ENCODE measurements around the gene CDKN1C.

Gene CDKN1C

DNA sequence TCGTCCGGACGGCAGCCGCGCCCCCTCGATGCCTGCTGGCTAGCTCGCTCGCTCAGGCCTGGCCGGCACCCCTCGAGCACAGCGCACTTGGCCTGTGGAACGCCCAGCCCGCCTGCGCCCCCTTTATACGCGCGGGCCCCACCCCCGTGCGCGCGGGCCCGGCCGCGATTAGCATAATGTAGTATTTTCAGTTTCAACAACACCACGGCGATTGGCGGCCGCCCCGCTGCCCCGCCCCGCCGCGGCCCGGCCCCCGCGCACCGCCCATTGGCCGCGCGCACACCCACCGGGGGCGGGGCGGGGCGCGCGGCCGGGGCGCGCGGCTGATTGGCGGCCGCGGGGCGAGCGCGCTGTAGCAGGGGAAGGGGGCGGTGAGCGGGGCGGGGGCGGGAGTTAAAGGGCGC lies at the start of gene CDKN1C:
Gene CDKN1C, minus strand, starts transcription at position 98 of the 404 bp plus-strand sequence. CDS start 319 bp downstream, outside the sequence.
- peak; percentile 50 for DNase-seq (ENCODE audit: low read depth, low spot score)

DNA sequence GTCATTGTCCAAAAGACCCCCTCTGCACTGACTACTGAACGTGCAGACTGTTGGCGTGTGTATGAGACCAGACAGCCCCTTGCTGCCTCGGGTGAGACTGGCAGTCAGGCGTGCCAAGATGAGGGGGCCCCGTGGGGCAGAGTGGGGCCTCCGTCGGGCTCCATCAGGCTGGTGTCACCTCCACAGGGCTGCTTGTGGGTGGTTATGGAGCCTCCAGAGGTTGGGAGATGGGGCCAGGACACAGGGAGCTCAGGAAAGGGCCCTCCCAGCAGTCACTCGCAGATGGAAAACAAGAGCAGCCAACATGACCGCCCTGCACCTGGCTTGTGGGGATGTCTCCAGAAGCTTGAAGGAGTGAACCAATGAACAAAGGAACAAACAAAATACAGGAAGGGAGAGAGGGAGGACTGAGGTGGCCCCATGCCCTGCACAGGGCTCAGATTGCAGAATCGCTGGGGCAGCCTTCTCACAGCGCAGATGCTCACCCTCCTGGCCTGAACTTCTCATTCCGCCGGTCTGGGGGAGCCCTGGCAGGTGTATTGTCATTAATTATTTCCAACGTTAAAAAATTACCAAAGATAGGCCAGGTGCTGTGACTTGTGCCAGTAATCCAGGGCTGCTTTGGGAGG lies 49.1 kb upstream of the CDKN1C start:
- no peak for DNase-seq (ENCODE audit: low read depth, low spot score)

DNA sequence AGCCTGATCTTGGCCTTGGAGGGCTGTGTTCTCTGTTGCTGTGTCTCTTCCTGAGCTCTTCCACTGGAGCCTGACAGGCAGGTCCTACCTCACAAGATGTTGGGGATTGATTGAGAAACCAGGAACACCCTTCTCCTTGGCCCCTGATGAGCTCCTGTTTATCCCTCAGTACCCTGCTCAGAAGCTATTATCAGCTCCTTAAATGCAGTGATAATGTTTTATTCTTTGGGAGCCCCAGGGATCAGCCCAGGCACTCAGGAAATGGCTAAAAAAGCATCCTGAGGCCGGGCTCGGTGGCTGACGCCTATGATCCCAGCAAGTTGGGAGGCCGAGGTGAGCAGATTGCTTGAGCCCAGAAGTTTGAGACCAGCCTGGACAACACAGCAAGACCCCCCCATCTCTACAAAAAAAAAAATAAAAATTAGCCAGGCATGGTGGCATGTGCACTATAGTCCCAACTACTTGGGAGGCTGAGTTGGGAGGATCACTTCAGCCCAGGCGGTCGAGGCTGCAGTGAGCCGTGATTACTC lies 48.5 kb upstream of the CDKN1C start:
- no peak for DNase-seq (ENCODE audit: low read depth, low spot score)

DNA sequence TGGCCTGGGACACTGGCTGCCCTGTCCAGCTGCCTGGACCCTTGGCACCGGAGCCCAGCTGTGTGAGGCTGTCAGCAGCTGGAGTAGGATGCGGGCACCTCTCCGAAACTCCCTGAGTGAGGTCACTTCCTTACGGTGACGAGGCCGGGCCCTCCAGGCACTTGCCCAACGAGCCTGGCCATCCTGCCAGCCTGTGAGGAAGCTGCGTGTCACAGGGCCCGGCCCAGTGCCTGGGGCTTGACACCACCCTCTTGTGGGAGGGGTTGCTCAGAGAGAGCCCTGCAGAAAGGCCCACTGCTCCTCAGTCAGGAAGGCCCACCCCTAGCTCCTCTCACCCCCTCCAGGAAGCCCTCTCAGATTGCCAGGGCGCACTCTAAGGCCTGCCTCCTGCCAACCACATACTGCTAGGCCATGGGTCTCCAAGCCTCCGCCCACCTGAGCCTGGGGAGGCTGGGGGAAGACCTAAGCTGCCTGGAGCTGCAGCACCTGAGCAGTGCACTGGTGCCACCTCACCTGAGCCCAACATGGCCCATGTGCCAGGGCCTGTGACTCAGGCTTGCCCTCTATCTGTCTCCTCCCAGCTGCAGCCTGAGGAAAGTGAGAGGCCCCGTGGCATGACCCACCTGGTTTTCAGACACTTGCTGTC lies 47.9 kb upstream of the CDKN1C start:
- no peak for DNase-seq (ENCODE audit: low read depth, low spot score)

DNA sequence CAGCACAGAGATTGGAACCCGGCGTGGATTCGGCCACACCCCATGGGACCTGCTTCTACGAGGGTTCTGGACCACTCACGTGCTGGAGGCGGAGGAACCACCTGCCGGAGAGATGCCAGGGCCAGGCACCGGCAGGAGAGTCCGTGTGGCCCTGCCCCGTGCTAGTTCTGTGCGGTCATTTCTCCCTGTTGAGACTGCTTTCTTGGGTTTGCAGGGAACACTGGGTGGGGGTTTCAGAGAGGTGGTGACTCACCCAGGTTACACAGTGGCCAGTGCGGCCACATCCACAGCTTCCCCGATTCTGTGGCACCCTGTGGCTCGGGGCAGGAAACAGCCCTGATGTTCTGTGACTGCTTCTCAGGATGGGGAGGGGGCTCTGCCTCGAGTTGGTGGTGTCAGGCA lies 47.3 kb upstream of the CDKN1C start:
- DNase-seq (ENCODE audit: low read depth, low spot score) = no peak

DNA sequence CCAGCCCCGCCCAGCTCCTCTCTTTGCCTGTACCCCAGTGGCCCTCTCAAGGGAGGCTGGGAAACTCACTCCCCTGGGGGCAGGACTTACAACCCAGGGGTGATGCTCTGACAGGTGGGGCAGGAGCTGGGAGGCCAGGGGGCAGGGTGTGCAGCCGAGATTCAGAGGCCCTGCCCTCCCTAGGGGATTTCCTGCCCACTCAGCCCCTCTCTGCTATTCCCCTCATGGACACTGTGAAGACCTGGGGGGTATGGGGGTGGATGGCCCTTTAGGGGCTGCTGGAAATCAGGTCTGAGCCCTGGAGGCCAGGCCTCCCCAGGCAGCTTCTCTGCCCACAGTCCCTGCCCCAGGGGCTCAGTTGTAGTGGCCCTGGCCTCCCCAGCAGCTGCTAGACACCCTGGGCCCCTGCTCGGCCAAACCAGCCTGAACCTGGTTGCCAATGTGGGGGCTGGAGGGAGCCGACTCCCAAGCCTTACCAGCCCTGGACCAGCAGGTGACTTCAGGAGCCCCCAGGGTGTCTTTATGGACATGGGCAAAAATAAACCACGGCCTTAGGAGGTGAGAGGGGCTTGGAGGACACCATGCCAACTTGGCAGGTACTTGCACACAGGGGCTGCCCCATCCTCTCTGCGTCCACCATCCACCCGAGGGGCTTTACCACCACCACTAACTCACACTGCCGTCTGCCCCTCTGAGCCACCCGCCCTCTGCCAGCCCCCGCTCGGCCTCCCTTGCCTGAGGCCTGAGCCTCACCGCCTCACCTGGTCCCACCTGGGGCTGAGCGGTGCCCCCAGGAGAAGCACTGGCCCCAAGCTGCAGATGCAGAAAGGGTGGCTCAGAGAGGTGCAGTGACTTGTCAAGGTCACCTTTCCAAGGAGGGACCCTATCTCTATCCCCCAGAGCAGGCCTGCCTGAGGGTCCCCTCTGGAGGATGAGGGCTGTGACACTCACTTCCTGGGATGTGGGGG lies 46.5 kb upstream of the CDKN1C start:
- DNase-seq (ENCODE audit: low read depth, low spot score) = no peak

DNA sequence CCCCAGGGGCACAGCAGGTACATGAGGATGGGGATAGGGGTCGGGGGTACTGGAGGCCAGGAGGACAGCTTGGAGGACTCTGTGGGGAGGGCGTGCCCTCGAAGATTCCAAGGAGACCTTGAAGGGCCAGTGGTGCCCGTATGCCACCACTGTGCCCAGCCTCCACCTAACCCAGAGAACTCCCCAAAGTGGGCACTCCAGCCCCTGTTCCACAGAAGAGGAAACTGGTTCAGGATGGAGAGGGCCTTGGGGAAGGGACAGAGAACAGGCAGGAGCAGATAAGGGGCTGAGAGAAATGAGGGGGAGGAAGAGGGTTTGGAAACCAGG lies 45.8 kb upstream of the CDKN1C start:
- no peak for DNase-seq (ENCODE audit: low read depth, low spot score)

DNA sequence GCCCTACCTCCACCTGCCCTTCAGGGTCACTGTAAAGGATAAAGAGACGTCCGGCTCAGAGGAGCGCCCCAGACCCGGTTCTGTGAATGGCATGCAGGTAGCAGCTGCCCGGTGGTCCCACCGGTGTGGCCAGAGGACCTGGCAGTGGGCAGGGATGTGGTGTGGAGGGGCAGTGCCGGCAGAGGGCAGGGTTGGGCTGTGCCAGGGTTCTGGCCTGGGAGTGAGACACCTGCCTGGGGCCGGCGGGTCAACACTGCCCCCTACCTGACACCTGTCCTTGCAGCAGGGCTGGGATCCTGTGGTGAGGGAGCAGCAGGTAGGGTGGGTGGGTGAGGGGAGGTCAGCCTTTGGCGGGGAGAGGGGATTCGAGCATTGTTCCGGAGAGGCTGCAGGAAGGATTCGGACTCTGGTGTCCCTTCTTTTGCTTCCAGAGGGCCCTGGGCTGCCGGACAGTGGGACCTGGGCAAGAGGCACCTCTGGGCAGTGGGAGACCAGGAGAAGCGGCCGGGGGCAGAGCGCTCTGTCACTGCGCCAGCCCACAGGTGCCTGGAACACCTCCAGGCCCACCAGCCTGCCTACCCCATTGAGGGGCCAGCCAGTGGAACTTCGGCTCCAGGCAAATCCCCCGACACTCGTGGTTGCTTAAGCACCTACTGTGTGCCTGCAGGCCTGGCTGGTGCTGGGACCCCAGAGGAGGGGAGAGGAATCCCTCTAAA lies 45.3 kb upstream of the CDKN1C start:
- DNase-seq (ENCODE audit: low read depth, low spot score) = no peak

DNA sequence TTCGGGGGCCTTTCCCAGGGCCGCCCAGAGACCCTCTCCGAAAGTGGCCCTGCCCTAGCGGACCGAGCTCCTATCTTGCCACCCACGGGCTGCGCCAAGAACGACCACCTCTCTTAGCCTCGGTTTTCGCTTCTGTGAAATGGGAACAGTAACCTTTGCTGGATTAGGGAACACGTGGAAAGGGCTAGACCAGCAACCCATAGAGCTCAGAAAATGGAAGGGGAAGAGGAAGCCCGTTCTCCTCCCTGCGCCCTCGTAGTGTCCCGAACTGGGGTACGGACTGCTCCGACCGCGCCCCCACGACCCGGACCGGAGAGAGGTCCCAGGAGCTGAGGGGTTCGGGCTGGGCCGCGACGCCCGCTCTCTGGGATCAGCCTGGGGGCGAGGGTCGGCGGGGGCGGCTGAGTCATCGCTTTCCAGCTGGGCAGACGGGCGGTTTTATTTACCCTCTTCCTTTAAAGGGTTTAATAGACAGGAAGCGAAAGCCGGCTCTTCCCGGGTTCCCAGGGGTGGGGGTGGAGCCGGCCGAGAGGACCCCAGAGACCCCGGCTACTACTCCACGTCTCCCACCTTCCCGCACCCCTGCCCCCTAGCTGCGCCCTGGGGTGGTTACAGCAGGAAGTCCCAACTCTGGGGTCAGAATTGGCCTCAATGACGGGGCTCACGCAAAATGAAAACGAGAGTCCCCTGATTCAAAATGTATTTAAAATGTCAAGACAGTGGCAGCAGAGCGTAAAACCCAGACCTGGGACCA lies 44.6 kb upstream of the CDKN1C start:
- no peak for DNase-seq (ENCODE audit: low read depth, low spot score)

DNA sequence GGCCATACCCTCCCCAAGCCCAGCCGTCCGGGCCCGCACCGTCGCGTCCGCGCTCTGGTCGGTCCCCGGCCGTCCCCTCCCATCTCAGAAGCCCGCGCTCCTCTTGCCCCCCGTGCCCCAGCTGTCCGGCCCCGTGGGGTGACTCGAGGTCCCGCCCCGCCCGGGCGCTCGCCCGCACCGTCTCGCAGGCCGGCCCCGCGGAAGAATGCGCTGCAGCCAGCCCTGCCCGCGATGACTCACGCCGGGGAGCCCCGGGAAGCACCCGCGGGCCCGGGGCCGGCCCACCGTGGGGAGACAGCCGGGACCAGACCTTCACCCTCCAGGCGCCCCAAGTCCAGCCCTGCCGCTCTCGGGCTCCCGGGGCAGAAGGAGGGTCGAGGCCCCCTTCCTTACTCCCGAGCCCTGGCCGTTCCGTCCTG lies 44.0 kb upstream of the CDKN1C start:
- no peak for DNase-seq (ENCODE audit: low read depth, low spot score)

DNA sequence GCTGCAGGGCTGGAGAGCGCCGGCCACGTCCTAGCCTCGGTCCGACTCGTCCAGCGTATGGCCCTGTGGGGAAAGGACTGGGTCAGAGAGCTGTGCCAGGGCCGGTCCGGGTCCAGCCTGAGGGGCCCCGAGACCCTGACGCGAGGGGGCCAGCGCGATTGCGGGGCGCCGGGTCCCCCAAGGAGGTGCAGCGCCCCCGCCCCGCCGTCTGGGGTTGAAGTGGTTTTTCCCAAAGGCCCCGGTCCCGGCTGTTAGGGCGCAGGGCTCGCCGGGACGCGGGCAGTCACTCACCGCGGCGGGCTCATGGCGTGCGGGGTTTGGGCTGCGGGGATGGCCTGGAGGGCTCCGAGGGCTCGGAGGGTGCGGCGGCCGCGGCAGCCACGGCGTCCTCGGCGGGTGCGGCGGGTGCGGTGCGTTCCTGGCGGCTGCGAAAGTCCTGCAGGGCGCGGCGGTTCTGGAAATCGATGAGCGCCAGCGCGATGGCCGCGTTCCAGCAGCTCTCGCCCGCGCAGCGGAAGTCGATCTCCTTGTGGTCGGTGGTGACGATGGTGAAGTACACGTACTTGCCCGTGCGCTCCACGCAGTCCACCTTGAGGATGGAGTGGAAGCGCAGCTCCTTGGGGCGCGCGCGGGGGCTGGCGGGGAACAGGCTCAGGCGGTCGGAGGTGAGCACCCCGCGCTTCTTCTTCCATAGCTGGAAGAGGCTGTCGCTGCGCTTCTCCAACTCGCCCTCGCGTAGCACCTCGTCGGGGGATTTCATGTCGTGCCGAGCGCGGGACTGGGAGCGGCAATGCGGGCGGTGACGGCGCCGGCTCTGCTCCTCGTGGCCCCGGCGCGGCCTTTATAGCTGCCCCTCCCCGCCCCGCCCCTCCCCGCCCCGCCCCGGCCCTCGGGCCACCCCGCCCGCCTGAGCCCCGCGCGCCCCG lies 43.3 kb upstream of the CDKN1C start, which contains the start of gene PHLDA2:
Gene PHLDA2, minus strand, starts transcription at position 816 of the 926 bp plus-strand sequence. Its CDS starts 56 bp downstream, at position 760.
- DNase-seq (ENCODE audit: low read depth, low spot score) = no peak

DNA sequence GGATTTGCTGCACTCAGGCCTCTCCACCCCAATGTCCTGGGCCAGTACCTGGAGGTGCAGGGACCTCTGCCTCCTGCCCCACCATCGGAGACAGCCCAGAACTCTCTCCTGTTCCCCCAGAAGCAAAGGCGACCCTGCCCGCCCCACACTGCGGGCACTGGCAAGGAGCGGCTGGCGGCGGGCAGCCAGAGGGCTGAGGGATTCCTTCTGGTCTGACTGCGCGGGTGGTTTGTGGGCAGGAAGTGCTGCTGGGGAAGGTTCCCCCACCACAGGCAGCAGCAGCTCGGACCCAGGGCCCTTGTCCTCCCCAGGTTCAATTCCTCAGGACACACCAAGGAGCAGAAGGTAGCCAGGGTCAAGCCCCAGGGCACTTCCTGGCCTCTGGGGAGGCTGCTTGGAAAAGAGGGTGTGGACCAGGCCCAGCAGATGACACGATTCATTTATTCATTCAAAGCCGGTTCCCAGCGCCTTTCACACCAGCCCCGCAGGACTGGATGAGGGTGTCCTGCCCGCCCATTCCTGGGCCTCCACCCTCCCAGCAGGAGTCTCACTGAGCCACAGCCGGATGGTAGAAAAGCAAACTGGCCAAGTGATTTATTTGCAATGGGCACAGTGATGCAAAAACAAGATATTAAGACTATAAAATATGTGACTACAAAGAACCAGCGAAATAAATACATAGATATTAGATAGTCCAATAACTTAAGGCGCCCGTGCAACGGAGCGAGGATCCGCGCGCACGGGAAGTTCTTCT lies 42.5 kb upstream of the CDKN1C start:
- no peak for DNase-seq (ENCODE audit: low read depth, low spot score)

DNA sequence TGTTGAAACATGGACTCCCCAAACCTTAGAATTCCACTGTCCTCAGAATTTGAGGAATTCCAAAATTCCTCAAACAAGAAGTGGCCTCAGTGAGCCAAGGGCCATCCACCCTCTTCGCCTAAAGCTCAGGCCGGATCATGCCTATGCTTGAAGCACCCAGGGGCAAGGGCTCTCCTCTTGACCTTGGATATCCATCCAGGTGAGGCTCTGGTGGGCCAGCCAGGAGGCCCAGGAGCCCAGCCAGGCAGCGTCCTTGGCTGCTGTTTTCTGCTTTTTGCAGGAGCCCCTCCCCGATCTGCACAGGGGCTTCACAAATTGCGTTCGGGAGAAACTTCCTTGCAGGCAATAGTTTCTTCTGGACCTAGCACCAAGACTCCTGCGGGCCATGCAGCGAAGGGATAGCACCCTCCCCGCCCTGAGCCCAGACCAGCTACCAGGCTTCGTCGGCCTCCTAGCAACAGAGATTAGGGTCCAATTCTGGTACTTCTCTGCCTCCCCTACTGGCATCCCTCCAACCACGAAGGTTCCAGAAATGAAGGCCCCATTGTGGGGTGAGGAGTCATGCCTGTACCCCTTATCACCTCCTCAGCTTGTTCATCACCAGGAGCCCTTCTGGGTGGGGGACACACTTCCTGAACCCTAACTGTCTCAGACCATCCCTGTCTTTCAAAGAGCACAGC lies 41.7 kb upstream of the CDKN1C start:
- no peak for DNase-seq (ENCODE audit: low read depth, low spot score)

DNA sequence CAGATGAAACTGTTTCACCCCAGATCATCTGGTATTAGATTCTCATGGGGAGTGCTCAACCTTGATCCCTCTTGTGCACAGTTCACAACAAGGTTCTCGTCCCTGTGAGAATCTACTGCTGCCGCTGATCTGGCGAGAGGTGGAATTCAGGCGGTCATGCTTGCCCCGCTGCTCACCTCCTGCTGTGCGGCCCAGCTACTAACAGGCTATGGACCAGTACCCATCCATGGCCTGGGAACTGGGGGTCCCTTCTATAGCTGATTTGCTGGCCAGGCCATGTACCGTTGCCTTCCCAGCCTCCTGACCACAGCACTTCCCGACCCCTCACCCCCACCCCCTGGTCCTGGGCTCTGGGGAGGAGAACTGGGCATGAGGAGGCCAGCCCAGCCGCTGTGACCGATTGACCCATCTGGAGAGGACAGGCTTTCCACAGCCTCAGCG lies 41.1 kb upstream of the CDKN1C start:
- DNase-seq (ENCODE audit: low read depth, low spot score) = no peak

DNA sequence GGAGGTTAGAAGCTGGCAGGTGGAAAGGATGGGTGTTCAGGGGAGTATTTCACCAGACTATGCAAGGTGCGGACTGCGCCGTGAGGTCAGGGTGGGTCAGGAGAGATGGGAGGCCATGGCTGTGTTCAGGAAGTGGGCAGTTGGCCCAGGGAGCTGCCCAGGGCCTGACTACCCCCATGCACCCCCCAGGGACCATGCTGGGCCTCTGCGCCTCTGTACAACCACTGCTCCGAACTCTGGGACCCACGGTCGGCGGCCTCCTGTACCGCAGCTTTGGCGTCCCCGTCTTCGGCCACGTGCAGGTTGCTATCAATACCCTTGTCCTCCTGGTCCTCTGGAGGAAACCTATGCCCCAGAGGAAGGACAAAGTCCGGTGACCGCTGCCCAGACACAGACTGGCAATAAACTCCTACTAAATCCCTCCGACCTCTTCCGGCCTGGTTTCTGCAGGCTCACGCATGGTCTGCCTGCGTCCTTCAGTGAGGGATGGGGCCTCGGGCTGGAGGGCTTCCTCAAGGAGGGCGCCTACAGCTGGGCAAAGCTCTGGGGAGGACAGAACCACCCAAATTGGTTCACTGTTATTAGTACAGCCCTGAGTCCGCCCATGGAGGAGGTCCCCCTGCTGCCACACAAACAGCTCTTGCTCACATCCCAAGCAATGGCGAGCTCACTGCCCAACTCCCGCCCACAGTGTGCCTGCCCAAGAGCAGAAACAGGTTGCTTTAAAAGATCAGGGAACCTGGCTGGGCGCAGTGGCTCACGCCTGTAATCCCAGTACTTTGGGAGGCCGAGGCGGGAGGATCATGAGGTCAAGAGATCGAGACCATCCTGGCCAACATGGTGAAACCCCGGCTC lies 39.5 kb upstream of the CDKN1C start:
- no peak for DNase-seq (ENCODE audit: low read depth, low spot score)

DNA sequence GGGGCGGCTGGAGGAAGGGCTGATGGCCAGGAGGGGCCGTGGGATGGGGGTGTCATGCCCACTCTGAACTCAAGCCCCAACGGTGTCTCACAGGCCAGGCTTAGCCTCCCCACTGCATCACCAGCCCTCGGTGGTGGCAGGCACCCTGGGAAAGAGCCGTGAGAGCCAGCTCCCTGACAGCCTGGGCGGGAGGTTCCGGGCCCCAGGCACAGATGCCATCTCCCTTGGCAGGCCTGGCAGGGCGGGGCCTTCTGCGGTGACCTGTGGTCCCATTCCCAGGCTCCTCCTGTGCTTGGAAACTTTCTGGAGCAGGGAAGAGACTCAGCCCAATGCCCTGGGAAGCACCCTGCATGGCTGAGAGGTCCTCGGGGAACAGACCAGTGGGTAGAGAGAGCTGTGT lies 38.8 kb upstream of the CDKN1C start:
- DNase-seq (ENCODE audit: low read depth, low spot score) = no peak
